Measurements from ENCODE around the gene FRY.

Gene FRY

DNA sequence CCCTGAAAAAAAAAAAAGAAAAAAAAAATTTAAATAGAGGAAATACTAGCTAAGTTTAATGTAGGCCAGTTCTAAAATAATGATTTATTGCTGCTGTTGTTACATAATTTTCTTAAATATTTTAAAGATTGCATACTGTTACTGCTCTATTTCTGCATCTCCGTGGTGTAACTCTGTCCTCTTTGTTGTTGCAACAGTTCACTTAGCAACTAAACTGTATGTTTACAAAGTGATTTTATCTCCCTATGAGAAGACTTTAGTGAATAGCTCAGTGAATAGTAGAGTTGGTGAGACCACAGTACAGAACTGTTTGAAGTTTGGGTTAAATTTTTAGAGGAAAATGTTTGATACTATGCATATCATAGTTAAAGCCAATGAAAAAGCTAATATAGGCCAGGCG, 303.1 kb downstream of the FRY start:
- DNase-seq (ENCODE audit: low read depth) = peak; percentile 29
- Histone ChIP-seq H3K27me3 (replicated peaks; ENCODE audit: control insufficient read depth, insufficient read depth, low read length) (no peaks in the 10 kb centered on the region), H3K9ac (ENCODE audit: low read length) (no peak overlapping the region), H3K9me3 (ENCODE audit: control insufficient read depth, low read length) (no peaks in the 10 kb centered on the region), H3K4me3 (ENCODE audit: low read length) (no peak overlapping the region), H3K4me1 (ENCODE audit: control insufficient read depth, insufficient read depth, low read length) (peaks cover 21% of the 10 kb centered on the region), H3K36me3 (ENCODE audit: control insufficient read depth, insufficient read depth, low read length, severe bottlenecking) (no peaks in the 10 kb centered on the region)

DNA sequence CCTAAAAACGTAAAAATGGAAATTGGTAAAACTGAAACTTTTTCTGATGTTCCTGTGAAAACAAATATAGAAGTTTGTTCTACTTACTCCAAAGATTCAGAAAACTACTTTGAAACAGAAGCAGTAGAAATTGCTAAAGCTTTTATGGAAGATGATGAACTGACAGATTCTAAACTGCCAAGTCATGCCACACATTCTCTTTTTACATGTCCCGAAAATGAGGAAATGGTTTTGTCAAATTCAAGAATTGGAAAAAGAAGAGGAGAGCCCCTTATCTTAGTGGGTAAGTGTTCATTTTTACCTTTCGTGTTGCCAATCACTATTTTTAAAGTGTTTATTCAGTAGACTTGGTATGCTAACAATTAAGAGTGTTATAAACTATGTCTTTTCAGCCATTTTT, 309.3 kb downstream of the FRY start:
- Histone ChIP-seq H3K9ac (ENCODE audit: low read length) (no peak overlapping the region), H3K36me3 (ENCODE audit: control insufficient read depth, insufficient read depth, low read length, severe bottlenecking) (no peaks in the 10 kb centered on the region), H3K4me1 (ENCODE audit: control insufficient read depth, insufficient read depth, low read length) (peaks cover 9% of the 10 kb centered on the region), H3K4me3 (ENCODE audit: low read length) (no peak overlapping the region), H3K9me3 (ENCODE audit: control insufficient read depth, low read length) (no peaks in the 10 kb centered on the region), H3K27me3 (replicated peaks; ENCODE audit: control insufficient read depth, insufficient read depth, low read length) (no peaks in the 10 kb centered on the region)
- DNase-seq (ENCODE audit: low read depth) = no peak

DNA sequence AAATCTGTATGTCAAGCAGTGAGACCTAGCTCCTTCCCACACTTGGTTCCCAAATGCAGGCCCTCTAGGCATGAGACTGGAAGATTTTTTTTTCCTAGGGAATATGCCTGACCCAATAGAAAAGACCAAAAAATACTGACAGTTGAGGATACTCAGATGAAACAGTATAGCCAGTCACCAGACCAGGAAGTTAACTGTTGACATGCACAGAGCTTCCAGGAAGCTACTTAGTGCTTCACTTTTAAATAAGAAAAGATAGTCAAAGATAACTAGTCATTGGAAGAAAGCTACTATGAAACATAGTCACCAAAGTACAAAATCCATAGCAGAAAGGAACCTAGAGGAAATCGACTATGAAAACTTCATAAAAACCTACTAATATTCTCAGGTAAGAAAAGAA, 316.1 kb downstream of the FRY start:
- no peak for DNase-seq (ENCODE audit: low read depth)
- Histone ChIP-seq H3K36me3 (ENCODE audit: control insufficient read depth, insufficient read depth, low read length, severe bottlenecking) (no peaks in the 10 kb centered on the region), H3K27me3 (replicated peaks; ENCODE audit: control insufficient read depth, insufficient read depth, low read length) (no peaks in the 10 kb centered on the region), H3K4me1 (ENCODE audit: control insufficient read depth, insufficient read depth, low read length) (no peaks in the 10 kb centered on the region), H3K9ac (ENCODE audit: low read length) (no peak overlapping the region), H3K4me3 (ENCODE audit: low read length) (no peak overlapping the region), H3K9me3 (ENCODE audit: control insufficient read depth, low read length) (no peaks in the 10 kb centered on the region)

Data from adipocyte (in vitro differentiated cells).